ENCODE measurements around the gene USP21.
A peak's percentile ranks its signal among the peaks of the same experiment; 100 is the strongest.
"Not testable (repeated sequence)": the region's sequence is repeated elsewhere in the genome, so short reads cannot be mapped to it uniquely, and the experiment has no call there.

Gene USP21, protein sequence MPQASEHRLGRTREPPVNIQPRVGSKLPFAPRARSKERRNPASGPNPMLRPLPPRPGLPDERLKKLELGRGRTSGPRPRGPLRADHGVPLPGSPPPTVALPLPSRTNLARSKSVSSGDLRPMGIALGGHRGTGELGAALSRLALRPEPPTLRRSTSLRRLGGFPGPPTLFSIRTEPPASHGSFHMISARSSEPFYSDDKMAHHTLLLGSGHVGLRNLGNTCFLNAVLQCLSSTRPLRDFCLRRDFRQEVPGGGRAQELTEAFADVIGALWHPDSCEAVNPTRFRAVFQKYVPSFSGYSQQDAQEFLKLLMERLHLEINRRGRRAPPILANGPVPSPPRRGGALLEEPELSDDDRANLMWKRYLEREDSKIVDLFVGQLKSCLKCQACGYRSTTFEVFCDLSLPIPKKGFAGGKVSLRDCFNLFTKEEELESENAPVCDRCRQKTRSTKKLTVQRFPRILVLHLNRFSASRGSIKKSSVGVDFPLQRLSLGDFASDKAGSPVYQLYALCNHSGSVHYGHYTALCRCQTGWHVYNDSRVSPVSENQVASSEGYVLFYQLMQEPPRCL

DNA sequence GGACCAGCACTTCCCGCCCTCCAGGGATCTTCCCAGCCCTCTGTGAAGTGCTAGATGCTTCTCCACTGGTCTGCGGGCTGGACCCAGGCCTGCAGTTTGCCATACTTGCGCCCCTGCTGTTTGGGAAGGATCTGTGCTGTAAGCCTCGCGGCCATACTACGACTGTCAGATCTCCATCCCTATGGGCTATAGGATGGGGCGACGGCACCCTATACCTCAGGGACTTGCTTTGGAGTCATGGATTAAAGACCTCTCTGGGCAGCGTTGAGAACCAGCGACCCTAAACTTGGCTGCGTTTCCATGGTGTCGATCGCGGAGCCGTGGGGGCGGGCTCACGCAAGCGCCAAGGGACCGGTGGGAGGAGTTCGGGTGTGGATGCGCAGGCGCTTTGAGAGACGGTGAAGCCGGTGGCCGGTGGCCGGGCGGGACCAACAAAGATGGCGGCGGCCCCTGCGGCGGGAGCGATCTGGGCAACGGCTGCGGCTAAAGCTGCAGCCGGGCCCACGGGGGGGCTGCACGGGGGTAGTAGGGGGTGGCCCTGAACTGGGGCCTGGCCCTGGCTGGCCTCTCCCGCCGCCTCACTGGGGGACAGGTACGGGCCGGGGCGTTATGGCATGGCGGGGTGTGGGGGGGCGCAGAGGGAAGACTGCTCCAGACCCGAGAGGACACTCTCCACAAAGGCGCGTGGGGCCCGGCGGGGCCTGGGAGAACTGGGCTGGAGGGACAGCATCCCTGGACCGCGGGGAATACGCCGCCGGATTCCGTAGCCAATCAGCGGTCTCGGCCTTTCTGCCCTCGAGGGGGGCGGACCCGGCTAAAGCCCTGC, at the start of gene USP21:
Gene USP21 (plus strand): TSS at position 414 of the 826 bp plus-strand sequence. CDS start 1,141 bp downstream, outside the sequence.
- DNase-seq, result peak; percentile 94

DNA sequence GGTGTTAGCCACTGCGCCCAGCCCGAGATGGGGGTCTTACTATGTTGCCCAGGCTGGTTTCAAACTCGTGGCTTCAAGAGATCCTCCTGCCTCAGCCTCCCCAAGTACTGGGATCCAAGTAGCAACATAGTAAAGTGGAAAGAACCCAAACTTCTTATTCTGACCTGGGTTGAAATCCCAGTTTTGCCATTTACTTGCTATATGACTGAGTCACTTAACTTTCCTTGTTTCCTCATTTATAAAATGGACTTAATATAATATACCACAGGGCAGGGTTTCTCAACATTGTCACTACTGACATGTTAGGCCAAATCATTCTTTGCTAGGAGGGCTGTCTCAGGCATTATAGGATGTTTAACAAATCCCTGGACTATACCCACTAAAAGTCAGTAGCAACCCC, 48.2 kb upstream of the USP21 start:
- DNase-seq, result no peak

DNA sequence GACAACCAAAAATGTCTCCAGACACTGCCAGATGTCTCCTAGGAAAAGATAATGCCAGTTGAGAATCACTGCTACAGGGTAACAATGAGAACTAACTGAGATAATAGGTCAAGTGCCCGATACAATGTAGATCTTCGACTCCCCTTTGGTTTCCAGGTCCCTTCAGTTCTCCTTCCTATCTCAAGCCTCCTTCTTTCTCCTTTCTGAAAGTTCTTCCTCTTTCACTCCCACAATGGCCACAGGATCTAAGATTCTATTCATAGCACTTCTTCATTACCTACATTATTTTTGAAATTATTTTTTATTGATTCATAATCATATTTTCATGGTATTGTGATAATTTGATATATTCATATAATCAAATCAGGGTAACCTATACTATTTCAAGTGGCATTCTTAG, 47.8 kb upstream of the USP21 start:
- no peak for DNase-seq

DNA sequence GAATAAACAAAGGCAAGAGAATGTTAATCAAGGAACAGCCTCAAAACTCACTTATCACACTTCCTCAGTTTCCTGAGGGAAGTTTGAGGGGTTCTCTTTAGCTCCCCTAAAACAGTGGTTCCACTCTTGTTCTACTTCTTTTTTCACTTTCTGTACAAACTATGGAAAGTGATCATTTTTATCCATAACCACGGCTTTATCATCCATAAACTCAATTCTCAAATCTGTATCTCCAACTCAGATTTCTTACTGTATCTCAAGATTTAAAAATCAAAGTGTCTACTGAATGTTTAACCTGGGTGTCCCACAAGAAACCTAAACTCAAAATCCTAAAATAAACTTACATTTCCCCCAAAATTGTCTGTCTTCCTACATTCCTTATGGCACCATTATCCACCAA, 45.4 kb upstream of the USP21 start:
- DNase-seq, result no peak

DNA sequence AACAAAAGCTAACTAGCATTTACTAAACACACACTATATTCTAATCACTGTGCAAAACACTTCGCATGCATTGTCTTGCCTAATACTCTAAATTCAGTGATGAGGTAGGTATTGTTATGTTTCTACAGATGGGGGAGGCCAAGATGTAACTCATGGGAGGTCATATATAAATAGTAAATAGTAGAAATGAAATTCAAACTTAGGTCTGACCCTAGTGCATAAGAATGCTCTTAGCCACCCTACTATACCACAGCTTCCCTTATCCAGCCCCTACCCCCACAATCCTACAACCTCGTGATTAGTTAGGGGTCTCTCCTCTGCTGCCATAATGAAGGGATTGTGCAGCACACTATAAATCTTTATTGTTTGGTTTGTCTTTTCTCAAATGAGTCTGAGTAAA, 44.7 kb upstream of the USP21 start:
- no peak for DNase-seq

DNA sequence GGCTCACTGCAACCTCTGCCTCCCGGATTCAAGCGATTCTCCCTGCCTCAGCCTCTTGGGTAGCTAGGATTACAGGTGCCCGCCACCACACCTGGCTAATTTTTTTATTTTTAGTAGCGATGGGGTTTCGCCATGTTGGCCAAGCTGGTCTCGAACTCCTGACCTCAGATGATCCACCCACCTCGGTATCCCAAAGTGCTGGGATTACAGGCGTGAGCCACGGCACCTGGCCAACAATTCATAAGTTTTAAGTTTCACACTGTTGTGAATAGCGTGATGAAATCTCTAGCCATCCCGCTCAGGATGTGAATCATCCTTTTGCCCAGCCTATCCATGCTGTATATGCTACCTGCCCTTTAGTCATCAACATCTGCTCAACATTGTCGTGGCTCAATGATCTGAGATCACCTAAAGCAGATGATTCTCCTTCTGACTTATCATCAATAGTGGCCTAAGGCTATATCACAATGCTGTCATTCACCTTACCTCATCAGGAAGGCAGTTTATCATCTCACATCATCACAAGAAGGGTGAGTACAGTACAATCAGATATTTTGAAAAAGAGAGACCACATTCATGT, 44.1 kb upstream of the USP21 start:
- no peak for DNase-seq

GRCh38 chr1:161115961-161116360, 43.3 kb upstream of the USP21 start:
- DNase-seq, result not testable (repeated sequence)

GRCh38 chr1:161117759-161118581, 41.3 kb upstream of the USP21 start, which contains the start of the genes NIT1 and PFDN2:
NIT1 (plus strand) TSS chr1:161118105; CDS start chr1:161118177, 72 bp downstream.
PFDN2 (minus strand) TSS chr1:161118037; CDS start chr1:161118026, 11 bp downstream.
- peak; percentile 87 for DNase-seq

- DNase-seq, result peak; percentile 80
Observed at GRCh38 chr1:161119092-161119903, 40.0 kb upstream of the USP21 start.

DNA sequence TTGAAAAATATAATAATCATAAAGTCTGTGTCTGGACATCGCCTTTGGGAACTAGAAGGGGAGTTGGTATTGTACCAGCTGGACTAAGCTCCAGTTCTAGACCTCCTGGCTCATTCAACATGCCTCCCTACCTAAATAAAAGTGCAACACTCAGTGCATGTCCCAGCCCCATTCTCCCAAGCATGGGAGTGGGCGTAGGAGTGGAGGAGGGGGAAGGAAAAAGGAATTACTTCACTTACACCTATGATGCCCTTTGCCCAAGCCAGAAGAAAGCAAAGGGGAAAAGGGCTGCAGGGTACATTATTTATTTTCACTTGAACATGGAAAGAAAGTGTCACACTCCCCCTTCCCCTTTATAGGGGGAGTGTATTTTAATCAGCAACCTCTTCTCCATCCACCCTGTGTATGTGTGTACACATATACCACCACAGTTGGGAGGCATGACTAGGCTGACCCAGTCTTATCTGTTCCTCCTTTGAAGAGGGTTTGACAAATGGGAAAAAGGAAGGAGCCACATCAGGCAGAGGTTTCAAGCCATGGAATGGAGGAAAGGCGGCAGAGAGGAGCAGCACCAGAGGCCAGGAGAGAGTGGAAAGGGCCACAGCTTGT, 38.2 kb upstream of the USP21 start:
- DNase-seq, result no peak

GRCh38 chr1:161121834-161122233, 37.5 kb upstream of the USP21 start:
- DNase-seq, result no peak

GRCh38 chr1:161122967-161123366, 36.3 kb upstream of the USP21 start:
- no peak for DNase-seq

GRCh38 chr1:161127649-161128048, 31.7 kb upstream of the USP21 start:
- DNase-seq, result no peak

DNA sequence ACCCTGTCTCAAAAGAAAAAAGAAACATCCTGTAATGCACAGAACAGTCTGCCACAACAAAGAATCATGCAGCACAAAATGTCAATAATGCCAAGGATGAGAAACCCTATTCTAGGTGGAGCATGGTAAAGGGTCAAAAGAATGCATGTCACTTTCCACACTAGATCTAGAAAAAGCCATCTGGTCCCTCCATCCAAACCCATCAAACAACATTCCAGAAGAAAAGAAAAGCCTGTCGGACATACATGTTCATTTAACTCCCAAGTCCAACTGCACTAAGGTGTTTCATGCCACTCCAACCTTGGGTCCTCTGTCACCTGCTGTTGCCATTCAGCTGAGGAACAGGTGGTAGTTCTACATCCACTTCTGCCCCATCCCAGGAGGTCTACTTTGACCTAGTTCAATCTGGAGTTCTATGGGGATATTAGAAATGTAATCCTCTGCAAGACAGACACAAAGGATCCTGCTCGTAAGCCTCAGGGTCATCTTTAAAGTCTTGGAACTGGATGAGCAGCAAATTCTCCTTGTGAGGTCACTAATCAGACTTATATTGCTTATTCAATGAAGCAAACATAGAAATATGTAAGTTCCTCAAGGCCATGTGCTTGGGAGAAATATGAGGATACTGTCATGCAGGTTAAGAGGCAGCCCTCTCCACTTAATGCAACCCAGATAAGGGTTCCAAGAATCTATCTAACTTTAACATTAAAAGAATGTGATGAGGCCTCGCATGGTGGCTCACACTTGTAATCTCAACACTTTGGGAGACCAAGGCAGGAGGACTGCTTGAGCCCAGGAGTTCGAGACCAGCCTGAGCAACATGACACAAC, 30.5 kb upstream of the USP21 start:
- DNase-seq, result no peak

DNA sequence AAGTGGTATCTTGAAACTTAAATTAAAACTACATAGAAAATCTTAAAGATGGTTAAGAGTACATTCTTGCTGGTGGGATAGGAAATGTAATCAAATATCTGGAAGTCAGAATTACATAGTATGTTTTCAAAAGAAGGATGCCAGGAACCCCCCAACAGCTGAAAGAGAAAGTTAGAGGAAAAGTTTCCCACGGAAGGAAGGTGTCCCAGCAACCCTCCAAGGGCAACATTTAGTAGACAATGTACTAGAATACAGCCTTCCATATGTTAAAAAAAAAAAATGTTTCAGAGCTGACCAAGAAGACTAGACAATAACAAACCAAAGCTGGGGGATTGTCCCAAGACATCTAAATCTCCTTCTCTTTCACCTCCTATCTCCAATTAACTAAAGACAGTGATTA, 29.0 kb upstream of the USP21 start:
- DNase-seq, result no peak

DNA sequence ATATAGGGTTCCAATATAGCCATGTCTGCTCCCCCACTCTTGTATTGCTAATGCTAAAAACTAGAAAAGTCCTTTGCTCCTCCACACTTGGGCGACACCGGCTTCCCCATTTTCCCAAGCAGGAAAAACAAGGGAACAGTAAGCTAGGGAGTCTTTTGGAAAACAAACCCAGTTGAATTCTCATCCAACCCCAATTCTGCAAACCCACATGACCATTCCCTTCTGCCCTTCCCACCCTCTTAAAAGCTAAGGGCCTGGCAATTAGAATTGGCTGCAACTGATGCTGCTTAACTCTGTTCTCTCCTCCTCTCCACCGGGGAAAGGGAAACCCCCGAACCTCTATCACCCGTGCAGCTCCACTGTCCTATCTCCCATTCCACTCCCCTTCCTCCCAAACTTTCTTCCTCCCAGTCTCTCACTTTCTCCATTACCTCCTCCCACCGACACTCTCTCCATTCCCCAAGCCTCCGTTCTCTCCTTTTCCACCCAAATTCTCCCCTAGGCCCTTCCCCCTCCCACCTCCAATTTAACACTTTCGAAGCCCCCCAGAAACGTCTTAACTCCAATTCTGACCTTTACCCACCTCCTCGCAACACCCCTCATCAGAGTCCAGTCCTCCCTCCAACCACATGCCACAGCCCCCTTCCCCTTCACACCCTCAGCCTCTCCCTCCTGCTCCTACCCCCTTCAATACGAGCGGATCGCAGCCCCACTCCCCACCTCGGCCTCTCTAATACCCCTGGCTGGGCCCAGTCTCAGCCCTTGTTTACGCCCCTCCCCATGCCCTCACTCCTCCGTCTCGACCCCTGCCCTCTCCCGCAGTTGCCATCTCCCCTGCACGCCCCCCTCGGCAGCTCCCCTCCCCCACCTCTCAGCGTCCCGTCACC, 27.5 kb upstream of the USP21 start:
- peak; percentile 36 for DNase-seq

DNA sequence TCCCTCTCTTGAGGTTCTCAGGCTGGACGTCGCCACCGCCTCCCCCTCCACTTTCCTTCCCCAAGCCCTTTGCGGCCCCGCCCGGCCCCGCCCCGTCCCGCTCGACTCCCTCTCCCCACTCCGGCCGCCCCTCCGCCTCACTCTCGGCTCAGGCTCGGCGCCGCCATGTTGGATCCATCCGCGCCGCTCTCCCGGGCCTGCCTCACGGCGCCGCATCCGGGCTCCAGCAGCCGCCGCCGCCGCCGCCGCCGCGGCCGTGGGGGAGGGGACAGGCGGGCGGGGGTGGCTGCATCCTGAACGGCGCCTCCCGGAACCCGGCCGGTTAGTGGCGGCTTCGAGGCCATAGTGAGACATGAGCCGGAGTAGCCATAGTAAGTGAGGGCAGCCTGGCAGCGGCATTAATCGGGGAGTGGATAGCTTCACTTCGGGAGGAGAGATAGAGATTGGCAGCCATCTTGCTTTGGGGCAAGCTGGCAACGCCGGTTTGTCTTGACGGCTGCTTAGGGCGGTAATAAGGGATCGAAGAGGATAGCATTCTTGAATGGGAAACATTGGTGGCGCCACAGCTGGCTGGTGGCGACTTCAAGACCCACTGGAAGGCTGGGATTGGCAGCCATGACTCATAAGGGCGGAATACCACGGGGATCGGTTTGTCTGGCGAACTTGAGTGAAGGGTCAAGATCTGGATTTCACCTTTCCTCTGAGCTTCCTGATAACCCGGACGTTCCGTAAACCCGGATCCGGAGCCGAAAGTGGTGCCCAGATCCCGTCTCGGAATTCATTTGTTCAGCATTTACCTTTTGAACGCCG, 26.7 kb upstream of the USP21 start, which contains the start of gene DEDD:
Gene DEDD (minus strand): TSS at position 258 of the 810 bp plus-strand sequence. CDS start 8,205 bp downstream, outside the sequence.
- peak; percentile 96 for DNase-seq
